ENCODE data around the gene HOXB3.

Gene HOXB3

DNA sequence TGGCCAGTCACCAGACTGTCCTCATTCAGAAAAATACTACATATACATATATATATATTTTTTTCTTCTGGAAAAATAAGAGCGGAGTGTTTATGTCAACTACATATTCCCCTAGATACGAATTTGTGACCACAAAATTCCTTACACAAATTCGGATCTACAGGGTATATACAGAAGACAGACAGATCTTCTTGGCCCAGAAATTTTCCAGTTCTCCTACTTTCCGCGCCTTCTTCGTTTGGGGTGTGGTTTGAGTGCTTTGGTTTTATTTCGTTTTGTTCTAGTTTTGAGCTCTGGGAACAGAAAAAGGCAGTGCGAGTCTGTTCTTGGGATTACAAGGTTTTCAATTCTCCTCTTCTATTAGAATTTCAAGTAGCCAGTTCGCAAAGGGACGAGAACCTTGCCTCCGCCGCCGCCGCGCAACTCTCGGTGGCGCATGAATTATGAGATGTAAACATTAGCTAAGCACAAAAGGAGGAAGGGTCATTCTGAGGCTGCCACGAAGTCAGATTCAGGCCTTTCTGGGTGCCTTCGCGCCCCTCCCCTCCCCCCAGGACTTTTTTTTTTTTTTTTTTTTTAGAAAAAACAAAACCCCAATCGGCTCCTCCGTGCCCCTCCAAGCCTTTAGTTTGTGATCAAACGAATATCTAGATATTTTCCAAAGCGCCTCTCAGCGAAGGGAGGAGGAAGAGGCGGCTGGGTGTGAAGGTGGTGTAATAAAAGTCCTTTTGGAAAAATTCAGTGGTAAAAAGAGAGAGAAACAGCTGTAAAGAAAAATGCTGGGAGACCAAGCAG is 10.1 kb downstream of the HOXB3 start:
- no peak for ATAC-seq (replicated peaks)
- Mint-ChIP-seq H3K4me1 (peaks cover 32 to 69% of the 10 kb centered on the region in 2 donors), H3K27ac (peak overlapping the region; percentile 75), H3K4me3 (peak overlapping the region; percentile 38 to 45), H3K27me3 (peaks cover 77 to 87% of the 10 kb centered on the region in 2 donors), H3K36me3 (peaks cover 0 to 4% of the 10 kb centered on the region in 2 donors), H3K9me3 (no peaks in the 10 kb centered on the region)
- DNase-seq = no peak

DNA sequence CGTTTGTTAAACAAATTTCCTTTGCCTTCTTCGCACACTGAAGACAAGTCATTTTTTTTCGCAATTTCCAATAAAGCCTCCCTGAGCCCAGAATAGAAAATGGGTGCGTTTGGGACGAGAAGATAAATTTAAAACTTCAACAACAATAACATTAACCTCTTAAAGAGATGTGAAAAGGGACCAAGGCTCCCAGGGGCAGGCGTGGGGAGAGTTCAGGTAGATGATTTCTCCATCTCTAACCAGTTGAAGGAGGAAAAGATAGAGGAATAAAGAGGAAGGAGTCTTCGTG is 10.6 kb downstream of the HOXB3 start:
- H3K27ac Mint-ChIP-seq = peak overlapping the region; percentile 27

GRCh38 chr17:48578616-48579470 is 11.2 kb downstream of the HOXB3 start:
- peak overlapping the region; percentile 27 for H3K27ac Mint-ChIP-seq
- DNase-seq (no peak), ATAC-seq (replicated peaks) (peak; percentile 61 to 63)
- peaks cover 27 to 65% of the 10 kb centered on the region in 2 donors for H3K4me1 Mint-ChIP-seq
- H3K4me3 Mint-ChIP-seq = peak overlapping the region; percentile 84 to 91
- peaks cover 0 to 4% of the 10 kb centered on the region in 2 donors for H3K36me3 Mint-ChIP-seq
- H3K9me3 Mint-ChIP-seq = no peaks in the 10 kb centered on the region
- peaks cover 70 to 83% of the 10 kb centered on the region in 2 donors for H3K27me3 Mint-ChIP-seq

More for the DNA sequence above, 10.6 kb downstream of the HOXB3 start:
- H3K9me3 Mint-ChIP-seq = no peaks in the 10 kb centered on the region
- peaks cover 0 to 4% of the 10 kb centered on the region in 2 donors for H3K36me3 Mint-ChIP-seq
- H3K27me3 Mint-ChIP-seq = peaks cover 72 to 84% of the 10 kb centered on the region in 2 donors
- DNase-seq (no peak), ATAC-seq (replicated peaks) (no peak)
- peak overlapping the region in 1 of 2 donors; percentile 91 for H3K4me3 Mint-ChIP-seq
- H3K4me1 Mint-ChIP-seq = peaks cover 30 to 65% of the 10 kb centered on the region in 2 donors

GRCh38 chr17:48577946-48578615 is 12.0 kb downstream of the HOXB3 start, which contains the start of gene HOXB4:
Gene HOXB4, minus strand, starts transcription at chr17:48578350. Its CDS starts 31 bp downstream, at chr17:48578319.
- Mint-ChIP-seq H3K27ac (peak within 1 kb of the TSS; percentile 56), H3K4me1 (peaks cover 27 to 64% of the 10 kb centered on the region in 2 donors), H3K36me3 (peaks cover 0 to 4% of the 10 kb centered on the region in 2 donors), H3K4me3 (peak within 1 kb of the TSS; percentile 84 to 91), H3K27me3 (peaks cover 68 to 82% of the 10 kb centered on the region in 2 donors), H3K9me3 (no peaks in the 10 kb centered on the region)
- ATAC-seq (replicated peaks) (peak; percentile 59 to 62), DNase-seq (no peak)

- DNase-seq = no peak
- peaks cover 61 to 82% of the 10 kb centered on the region in 2 donors for H3K27me3 Mint-ChIP-seq
- H3K4me3 Mint-ChIP-seq = peak overlapping the region; percentile 79 to 80
- ATAC-seq (replicated peaks) = peak; percentile 6 to 13
- H3K36me3 Mint-ChIP-seq = peaks cover 0 to 4% of the 10 kb centered on the region in 2 donors
- peaks cover 27 to 58% of the 10 kb centered on the region in 2 donors for H3K4me1 Mint-ChIP-seq
- peak overlapping the region; percentile 31 for H3K27ac Mint-ChIP-seq
- no peaks in the 10 kb centered on the region for H3K9me3 Mint-ChIP-seq
Observed at GRCh38 chr17:48577330-48577945, 12.6 kb downstream of the HOXB3 start.

DNA sequence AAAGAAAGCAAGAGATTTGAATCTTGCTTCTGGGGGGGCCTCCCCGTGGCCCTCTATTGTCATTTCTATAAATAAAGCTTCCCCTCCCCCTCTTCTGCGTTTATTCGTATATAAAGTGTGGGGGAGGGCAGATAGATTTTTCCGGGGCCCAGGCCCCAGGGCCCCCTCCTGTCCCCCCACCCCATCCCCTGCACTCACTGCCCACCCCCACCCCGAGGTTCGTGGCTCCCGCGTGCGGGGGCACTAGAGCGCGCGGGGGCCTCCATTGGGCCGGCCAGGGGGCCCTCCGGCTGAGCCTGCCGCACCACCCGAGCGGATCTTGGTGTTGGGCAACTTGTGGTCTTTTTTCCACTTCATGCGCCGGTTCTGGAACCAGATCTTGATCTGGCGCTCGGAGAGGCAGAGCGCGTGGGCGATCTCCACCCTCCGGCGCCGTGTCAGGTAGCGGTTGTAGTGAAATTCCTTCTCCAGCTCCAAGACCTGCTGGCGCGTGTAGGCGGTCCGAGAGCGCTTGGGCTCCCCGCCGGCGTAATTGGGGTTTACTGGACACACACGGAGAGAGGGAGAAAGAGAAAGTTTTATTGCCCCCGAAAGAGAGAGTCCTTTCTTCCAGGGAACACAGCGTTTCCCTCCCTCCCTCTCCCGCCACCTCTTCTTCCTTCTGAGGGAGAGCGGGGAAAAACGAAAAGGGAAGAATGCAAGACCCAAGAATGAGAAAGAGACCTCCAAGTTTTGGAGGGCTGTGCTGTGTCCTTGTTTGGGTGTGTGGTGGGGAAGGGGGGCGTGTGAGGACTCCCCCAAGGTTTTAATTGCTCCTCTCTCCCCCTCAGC is 13.3 kb downstream of the HOXB3 start:
- H3K36me3 Mint-ChIP-seq = peaks cover 0 to 3% of the 10 kb centered on the region in 2 donors
- peak overlapping the region; percentile 25 for H3K27ac Mint-ChIP-seq
- ATAC-seq (replicated peaks) (no peak), DNase-seq (no peak)
- peaks cover 25 to 50% of the 10 kb centered on the region in 2 donors for H3K4me1 Mint-ChIP-seq
- H3K9me3 Mint-ChIP-seq = no peaks in the 10 kb centered on the region
- peaks cover 60 to 82% of the 10 kb centered on the region in 2 donors for H3K27me3 Mint-ChIP-seq
- peak overlapping the region; percentile 69 to 79 for H3K4me3 Mint-ChIP-seq

DNA sequence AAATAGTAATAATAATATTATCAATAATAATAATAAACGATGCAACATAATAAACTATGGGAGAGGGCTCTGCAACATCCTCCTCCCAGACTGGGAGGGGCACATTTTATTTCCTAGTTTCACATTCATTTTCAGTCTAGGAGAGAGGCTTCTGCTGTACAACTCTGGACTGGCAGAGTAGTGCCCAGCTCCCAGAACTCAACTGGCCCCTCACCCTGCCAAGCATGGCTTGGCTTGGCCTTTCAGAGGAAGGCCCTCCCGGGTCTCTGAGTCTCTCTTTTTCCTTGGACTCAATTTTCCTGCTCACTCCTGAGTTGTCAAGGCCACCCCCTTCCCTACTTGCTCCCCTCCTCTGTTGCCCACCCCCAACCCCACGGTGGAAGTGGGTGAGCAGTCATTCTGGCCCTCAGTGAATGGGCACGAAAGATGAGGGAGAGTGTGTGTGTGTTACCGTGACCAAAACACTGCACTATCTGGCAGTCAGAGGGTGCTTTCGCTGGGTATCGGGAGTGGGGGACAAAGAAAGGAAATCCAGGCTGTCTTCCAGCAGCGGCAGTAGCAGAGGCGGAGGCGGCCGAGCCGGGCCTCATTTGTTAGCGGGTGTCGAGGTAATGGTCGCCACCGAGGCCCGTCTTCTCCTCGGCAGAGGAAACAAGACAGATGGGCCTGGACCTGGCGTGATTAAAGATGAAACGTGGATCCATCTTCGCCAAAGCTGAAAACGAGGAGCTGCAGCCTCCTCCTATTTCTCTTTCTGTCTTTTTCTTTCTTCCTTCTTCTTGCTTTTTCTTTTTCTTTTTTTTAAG is 14.2 kb downstream of the HOXB3 start:
- DNase-seq (no peak), ATAC-seq (replicated peaks) (no peak)
- H3K27me3 Mint-ChIP-seq = peaks cover 58 to 81% of the 10 kb centered on the region in 2 donors
- no peaks in the 10 kb centered on the region for H3K9me3 Mint-ChIP-seq
- peaks cover 0 to 3% of the 10 kb centered on the region in 2 donors for H3K36me3 Mint-ChIP-seq
- peak overlapping the region in 1 of 2 donors; percentile 46 for H3K4me3 Mint-ChIP-seq
- H3K27ac Mint-ChIP-seq = no peak overlapping the region
- peaks cover 22 to 42% of the 10 kb centered on the region in 2 donors for H3K4me1 Mint-ChIP-seq

- no peak for ATAC-seq (replicated peaks)
- Mint-ChIP-seq H3K27me3 (peaks cover 50 to 74% of the 10 kb centered on the region in 2 donors), H3K4me1 (peaks cover 20 to 35% of the 10 kb centered on the region in 2 donors), H3K36me3 (peaks cover 0 to 3% of the 10 kb centered on the region in 2 donors), H3K4me3 (no peak overlapping the region), H3K27ac (no peak overlapping the region), H3K9me3 (no peaks in the 10 kb centered on the region)
- no peak for DNase-seq
Observed at GRCh38 chr17:48575066-48575582, 14.9 kb downstream of the HOXB3 start.

DNA sequence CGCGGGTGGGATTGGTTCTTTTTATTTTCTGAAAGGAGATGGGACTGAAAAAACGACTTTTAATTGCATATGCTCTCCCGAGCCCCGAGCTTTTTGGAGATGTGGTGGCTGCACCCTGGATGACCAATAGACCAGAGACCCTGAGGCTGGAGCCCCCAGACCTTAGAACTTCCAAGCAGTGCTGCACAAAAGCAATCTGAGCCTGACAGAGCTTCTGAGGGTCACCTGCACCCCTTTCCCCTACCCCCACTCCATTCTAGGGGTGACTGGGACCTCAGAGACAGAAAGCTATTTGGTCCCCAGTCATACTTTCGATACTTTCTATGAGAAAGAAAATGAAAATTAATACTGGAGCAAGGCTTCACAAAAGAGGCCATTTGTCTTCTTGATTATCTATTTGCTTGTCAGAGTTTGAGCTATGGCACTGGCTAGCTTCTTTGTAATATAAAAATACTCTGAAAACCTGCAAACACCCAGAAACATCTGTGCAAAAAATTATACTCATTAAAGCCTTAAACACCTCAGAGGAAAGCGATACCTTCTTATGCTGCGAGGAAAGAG is 15.5 kb downstream of the HOXB3 start:
- H3K36me3 Mint-ChIP-seq = peaks cover 0 to 3% of the 10 kb centered on the region in 2 donors
- H3K27me3 Mint-ChIP-seq = peaks cover 45 to 68% of the 10 kb centered on the region in 2 donors
- H3K27ac Mint-ChIP-seq = no peak overlapping the region
- H3K4me3 Mint-ChIP-seq = no peak overlapping the region
- DNase-seq = no peak
- H3K4me1 Mint-ChIP-seq = peaks cover 17 to 29% of the 10 kb centered on the region in 2 donors
- ATAC-seq (replicated peaks) = no peak
- H3K9me3 Mint-ChIP-seq = no peaks in the 10 kb centered on the region

DNA sequence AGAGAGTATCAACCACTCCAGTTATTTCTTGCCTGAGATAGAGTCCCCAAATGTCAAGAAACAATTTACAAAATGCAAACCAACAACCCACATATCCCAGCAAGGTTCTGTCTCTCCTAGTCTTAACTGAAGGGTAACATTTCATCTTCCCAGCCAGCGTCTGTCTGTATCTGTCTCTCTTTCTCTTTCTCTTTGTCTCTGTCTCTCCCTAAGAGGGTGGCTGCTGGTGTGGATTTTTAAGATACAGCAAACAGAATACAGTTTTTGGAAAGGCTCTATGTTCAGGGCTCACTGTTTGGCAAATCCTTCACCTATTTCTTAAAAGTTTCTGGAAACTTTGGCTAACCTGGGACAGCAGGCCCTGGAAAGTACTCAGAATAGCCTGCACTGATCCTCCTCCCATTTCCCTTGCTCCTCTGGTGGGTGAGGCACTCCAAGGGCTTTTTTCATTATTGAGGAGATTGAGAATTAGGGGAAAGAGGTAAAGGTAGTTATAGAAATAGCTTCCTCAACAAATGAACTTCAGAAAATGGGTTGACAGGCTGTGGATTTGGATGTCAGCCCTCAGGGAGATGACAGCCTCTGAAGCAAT is 18.1 kb downstream of the HOXB3 start:
- no peak for ATAC-seq (replicated peaks)
- H3K9me3 Mint-ChIP-seq = no peaks in the 10 kb centered on the region
- no peak for DNase-seq
- H3K4me1 Mint-ChIP-seq = peaks cover 7 to 16% of the 10 kb centered on the region in 2 donors
- no peak overlapping the region for H3K27ac Mint-ChIP-seq
- H3K36me3 Mint-ChIP-seq = no peaks in the 10 kb centered on the region
- no peak overlapping the region for H3K4me3 Mint-ChIP-seq
- H3K27me3 Mint-ChIP-seq = peaks cover 39 to 46% of the 10 kb centered on the region in 2 donors

- no peak for ATAC-seq (replicated peaks)
- Mint-ChIP-seq H3K4me3 (no peak overlapping the region), H3K27me3 (peaks cover 36 to 42% of the 10 kb centered on the region in 2 donors), H3K27ac (no peak overlapping the region), H3K9me3 (no peaks in the 10 kb centered on the region), H3K36me3 (no peaks in the 10 kb centered on the region), H3K4me1 (peaks cover 6 to 12% of the 10 kb centered on the region in 2 donors)
- no peak for DNase-seq
Observed at GRCh38 chr17:48571024-48571818, 18.8 kb downstream of the HOXB3 start.
